ENCODE results near the gene RBM38.
"Not testable (repeated sequence)": the region's sequence is repeated elsewhere in the genome, so short reads cannot be mapped to it uniquely, and the experiment has no call there.

The RBM38 gene

DNA sequence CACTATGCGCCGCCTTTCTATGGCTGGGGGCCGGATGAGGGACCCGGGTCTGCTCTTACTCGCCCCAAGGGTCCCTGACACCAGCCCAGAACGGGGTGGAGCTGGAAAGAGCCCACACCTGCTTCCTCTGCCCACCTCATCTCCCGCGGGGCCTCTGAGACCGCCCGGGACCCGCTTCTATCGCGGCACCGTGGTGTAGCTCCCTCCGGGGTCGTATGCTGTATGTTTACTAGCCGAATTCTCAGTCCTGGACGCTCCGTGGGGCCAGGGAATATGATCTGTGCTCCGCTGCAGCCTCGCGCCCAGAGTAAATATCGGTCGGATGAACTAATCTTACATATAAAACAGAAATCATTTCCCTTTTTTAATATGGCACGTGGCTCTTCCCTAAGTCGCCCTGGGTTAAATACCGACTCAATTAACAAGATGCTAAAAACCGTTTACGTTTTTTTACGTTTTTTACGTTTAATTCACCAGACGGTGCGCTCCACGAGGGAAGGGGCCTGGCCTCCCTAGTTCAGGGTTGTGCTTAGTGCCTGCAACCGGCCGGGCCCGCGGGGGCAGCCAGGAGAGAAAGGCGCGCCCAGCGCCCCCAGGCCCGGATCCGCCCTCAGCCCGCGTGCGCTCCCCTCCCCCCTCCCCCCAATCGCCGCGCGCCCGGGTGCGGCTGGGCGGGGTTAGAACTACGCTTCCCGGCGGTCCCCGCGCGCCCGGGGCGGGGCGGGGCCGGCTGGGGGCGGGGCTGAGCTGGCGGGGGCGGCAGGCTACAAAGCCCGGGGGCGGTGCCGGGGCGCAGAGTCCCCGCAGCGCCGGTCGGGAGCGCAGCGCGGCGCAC, at the start of gene RBM38:
Gene RBM38, plus strand, starts transcription at position 793 of the 835 bp plus-strand sequence. CDS start 186 bp downstream, outside the sequence.
- peak; percentile 77 for DNase-seq (ENCODE audit: low spot score)

DNA sequence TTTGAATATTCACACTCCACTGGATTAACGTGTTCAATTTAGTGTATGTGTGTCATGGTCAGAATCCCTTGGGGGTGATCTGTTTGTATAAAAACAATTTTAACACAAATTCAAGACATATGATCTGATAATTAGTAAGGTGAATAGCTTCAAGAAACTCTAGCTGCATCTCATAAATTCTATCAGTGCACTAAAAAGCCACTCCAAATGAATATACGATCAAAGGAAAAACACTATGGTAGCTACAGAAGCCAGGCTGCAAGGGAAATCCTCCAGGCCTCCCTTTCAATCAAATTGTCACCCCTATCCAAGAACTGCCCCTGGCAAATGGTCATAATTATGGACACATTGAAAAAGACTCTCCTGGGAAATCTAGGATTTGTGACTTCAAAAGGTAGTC, 49.5 kb upstream of the RBM38 start:
- DNase-seq (ENCODE audit: low spot score) = no peak

DNA sequence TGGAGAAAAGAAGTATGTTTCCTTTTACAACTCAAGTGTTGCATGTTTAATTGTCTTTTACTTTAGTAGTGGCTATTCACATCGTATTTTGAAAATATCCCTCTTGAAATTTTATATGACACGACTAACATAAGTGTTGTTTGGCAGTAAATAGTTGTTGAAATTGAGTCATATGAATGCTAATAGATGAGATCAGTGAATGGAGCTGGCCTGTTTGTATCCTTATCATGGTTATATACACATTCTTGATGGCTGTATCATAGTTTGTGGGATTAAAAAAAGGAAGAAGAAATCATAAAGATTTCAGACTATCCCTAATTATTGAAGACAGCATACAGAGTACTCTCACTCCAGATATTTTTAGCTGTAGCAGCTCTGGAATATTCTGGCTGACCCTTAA, 48.4 kb upstream of the RBM38 start:
- DNase-seq (ENCODE audit: low spot score) = no peak

- peak; percentile 74 for DNase-seq (ENCODE audit: low spot score)
These were observed 44.7 kb upstream of the RBM38 start for GRCh38 chr20:57346477-57346876.

DNA sequence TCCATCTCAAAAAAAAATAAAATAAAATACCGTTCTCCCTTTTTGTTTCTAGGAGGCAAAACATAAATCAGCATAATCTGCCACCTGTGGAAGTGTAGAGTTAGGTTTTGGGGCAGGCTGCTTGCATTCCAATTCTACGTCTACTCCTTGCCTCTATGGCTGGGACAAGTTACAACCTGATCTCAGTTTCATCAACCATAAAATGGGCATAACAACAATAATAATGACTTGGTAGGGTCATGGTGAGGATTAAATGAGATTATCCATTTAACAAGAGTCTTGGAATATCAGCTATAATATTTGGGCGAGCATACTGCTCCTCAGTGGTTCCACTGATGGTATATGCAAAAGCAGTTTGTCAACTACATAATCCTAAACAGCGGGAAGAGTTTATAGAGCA, 43.8 kb upstream of the RBM38 start:
- DNase-seq (ENCODE audit: low spot score) = no peak

GRCh38 chr20:57348200-57348921, 42.8 kb upstream of the RBM38 start:
- not testable (repeated sequence) for DNase-seq (ENCODE audit: low spot score)

GRCh38 chr20:57348922-57349574, 42.1 kb upstream of the RBM38 start:
- DNase-seq (ENCODE audit: low spot score) = not testable (repeated sequence)

- no peak for DNase-seq (ENCODE audit: low spot score)
These were observed 41.0 kb upstream of the RBM38 start for GRCh38 chr20:57350081-57350710.

DNA sequence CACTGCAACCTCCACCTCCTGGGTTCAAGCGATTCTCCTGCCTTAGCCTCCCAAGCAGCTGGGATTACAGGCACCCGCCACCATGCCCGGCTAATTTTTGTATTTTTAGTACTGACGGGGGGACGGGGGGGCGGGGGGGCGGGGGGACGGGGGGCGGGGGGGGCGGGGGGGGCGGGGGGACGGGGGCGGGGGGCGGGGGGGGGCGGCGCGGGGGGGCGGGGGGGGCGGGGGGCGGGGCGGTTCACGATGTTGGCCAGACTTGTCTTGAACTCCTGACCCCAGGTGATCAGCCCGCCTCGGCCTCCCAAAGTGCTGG, 40.5 kb upstream of the RBM38 start:
- DNase-seq (ENCODE audit: low spot score) = not testable (repeated sequence)

- DNase-seq (ENCODE audit: low spot score) = peak; percentile 91
These were observed 40.0 kb upstream of the RBM38 start, which contains the start of gene RAE1 for GRCh38 chr20:57351042-57351783. TSS of gene RAE1 (plus strand) at chr20:57351255. CDS start at chr20:57354039, 2,784 bp downstream.

DNA sequence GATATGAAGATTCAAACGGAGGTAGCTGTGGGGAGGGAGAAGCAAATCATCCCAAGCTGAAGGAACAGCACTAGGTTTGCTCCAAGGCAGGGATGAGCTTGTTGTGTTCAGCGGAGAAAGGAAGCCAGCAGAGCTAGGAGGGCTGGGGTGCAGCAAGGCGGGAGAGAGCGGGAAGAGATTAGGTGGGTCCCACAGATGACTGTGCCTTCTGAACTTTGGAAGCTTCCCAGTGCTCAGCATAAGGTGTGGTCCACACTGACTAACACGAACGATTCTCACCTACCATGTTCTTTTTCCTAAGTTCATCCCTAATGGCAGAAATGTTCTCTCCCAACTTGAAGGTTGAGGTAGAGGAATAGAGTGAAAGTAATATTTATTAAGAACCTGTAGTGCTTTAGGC, 38.9 kb upstream of the RBM38 start:
- no peak for DNase-seq (ENCODE audit: low spot score)

- DNase-seq (ENCODE audit: low spot score) = no peak
These were observed 37.8 kb upstream of the RBM38 start for GRCh38 chr20:57353351-57353750.

GRCh38 chr20:57361517-57361916, 29.7 kb upstream of the RBM38 start:
- DNase-seq (ENCODE audit: low spot score) = peak; percentile 78

GRCh38 chr20:57364451-57364850, 26.7 kb upstream of the RBM38 start:
- DNase-seq (ENCODE audit: low spot score) = no peak

DNA sequence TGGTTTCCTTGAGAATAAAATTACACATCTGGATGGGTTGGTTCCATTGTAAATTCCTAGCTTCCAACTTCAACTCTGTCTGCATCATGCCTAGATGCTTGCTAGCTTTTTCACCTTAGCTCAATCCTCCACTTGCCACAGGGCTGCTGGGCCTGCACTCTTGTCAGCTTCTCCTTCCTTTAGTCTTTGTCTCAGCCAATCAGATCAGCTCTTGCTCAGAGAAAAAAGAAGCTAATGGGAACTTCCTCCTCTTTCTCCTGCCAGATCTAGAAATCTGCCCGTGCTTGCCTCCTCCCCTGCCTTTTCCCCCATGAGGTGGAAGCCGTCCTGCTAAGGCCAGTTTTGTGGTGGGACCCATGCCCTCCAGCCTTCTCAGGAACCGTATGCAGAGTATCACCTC, 21.6 kb upstream of the RBM38 start:
- no peak for DNase-seq (ENCODE audit: low spot score)

- no peak for DNase-seq (ENCODE audit: low spot score)
These were observed 20.9 kb upstream of the RBM38 start for GRCh38 chr20:57370316-57370715.

DNA sequence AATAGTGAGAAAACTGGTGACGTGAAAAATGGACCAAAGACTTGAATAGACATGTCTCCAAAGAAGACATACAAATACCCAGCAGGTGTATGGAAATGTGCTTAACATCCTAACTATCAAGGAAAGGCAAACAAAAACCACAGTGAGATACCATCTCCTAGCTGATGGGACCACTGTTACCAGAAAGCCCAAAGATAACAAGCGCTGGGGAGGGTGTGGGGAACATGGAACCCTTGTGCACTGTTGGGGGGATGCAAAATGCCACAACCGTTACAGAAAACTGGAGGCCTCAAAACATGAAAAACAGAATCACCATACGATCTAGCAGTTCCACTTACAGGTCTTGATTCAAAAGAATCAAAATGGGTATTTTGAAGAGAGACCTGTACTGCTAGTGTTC, 19.8 kb upstream of the RBM38 start:
- DNase-seq (ENCODE audit: low spot score) = no peak

- DNase-seq (ENCODE audit: low spot score) = no peak
These were observed 19.0 kb upstream of the RBM38 start for GRCh38 chr20:57372157-57372556.

DNA sequence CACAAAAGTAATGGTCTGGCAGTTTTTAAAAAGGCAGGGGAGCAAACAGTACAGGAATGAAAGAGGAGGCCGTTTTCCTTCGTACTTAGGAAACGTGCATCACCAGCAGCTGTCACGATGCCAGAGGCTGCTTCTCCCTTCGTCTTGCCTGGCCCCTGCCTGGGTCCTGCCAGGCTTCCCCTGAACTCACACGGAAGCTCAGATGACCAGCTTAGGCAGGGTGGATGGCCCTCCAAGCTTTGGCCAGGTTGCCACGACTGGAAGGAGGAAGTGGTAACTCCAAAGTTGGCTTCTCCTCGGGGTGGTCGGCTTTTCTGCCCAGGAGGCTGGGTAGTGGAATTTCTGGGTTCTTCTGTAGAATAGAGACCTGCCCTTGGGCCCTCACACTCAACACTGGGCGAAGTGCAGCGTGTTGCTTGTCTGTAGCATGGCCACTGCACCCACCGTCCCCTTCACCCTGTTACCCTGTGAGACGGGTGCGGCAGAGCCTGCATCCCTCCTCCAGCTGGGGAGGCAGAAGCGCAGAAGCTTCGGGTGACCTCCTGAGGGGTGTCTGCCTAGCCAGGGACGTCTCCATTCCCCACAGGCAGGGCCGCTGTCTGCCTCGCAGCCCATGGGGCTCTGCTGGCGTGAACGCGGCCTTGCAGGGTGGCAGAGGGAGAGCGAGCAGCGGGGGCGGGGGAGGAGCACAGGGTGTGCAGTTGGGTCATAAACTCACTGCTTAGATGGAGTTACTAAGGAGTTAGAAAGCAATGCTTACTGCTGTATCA, 18.4 kb upstream of the RBM38 start:
- no peak for DNase-seq (ENCODE audit: low spot score)

- DNase-seq (ENCODE audit: low spot score) = no peak
These were observed 16.8 kb upstream of the RBM38 start for GRCh38 chr20:57374343-57374930.
